Stimulated activated CD4-positive, alpha-beta T cell treated with anti-CD3 and anti-CD28 coated beads, Interleukin-15, amount 100 ng/mL, for 1 hour (primary cell): ENCODE data around the gene KCNJ9.
"Not testable (repeated sequence)": the region's sequence is repeated elsewhere in the genome, so short reads cannot be mapped to it uniquely, and the experiment has no call there.

ENCODE experiments used
- DNase-seq, 2 donors: peaks; one replicate each; pipeline ENCODE4 v3.0.0-alpha.2; 2020; ENCODE audit warnings: low read depth in 1 of 2, low spot score in 1 of 2

The KCNJ9 gene

DNA sequence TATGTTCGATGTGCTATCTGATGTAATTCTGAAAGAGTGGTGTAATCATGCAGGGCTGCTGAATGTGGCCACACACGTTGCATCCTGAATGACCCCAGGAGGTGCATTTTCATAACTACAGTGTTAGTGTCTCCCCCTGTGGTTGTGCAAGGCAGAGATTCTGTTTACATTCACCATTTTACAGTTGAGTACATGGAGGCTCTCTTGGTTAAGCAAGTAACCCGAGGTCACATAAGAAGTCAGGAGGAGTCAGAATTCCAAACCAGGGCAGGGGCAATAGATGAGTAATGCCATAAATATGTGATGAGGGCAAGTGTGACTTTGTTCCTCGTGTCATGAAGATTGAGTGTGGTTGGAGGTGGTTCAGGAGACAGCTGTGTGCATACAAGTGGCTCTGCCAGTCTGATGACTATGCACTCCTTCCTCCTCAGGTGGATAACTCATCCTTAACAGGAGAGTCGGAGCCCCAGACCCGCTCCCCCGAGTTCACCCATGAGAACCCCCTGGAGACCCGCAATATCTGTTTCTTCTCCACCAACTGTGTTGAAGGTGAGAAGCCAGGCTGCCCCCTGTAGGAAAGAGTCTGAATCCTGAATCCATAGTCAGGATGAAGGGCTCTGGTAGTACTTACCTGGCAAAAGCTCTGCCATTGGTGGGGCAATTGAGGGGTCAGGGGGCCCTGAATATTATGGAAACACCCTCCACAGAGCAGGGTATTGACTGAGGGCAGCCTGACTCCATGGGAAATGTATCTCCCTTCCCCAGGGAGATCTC, 43.6 kb downstream of the KCNJ9 start:
- no peak for DNase-seq

DNA sequence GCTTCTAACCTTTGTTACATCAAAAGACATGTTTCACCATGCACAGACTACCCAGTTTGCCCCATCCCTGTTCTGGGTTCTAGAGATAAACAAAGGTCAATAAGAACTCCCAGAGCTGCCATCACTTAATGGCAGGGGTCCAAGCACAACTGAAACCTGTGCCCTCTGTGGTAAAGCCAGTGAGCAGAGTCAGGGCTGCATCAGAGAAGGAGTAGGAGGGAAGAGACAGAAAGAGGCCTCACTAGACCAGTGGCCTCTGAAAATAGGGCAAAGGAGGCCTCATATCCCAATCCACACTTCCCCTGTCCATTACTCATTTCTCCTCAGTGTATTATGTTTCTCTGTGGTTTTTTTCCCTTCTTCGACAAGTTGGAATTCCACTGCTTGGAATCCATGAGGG, 44.4 kb downstream of the KCNJ9 start:
- DNase-seq, result no peak

DNA sequence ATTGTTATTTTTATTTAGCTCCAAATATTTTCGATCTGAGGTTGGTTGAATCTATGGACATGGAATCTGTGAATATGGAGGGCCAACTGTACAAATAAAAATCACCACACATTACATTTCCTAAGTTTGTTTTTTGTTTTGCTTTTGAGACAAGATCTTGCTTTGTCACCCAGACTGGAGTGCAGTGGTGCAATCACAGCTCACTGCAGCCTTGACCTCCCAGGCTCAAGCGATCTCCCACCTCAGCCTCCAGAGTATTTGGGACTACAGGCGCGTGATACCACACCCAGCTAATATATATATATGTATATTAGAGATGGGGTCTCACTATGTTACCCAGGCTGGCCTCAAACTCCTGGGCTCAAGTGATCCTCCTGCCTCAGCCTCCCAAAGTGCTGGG, 45.0 kb downstream of the KCNJ9 start:
- not testable (repeated sequence) for DNase-seq

- no peak for DNase-seq
Observed at GRCh38 chr1:160127381-160127780, 46.0 kb downstream of the KCNJ9 start.

- DNase-seq, result no peak
Observed at GRCh38 chr1:160127865-160128523, 46.7 kb downstream of the KCNJ9 start.

DNA sequence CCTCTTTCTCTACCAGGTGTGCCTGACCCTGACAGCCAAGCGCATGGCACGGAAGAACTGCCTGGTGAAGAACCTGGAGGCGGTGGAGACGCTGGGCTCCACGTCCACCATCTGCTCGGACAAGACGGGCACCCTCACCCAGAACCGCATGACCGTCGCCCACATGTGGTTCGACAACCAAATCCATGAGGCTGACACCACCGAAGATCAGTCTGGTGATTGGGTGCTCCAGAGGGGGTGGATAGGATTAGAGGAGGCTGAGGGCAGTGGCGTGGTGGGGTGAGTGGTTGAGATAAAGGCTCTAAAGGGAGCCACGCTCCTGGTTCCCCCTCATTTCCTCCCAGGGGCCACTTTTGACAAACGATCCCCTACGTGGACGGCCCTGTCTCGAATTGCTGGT, 47.3 kb downstream of the KCNJ9 start:
- no peak for DNase-seq

- no peak for DNase-seq
Observed at GRCh38 chr1:160129046-160129445, 47.7 kb downstream of the KCNJ9 start.

GRCh38 chr1:160129558-160129957, 48.2 kb downstream of the KCNJ9 start:
- DNase-seq, result no peak

DNA sequence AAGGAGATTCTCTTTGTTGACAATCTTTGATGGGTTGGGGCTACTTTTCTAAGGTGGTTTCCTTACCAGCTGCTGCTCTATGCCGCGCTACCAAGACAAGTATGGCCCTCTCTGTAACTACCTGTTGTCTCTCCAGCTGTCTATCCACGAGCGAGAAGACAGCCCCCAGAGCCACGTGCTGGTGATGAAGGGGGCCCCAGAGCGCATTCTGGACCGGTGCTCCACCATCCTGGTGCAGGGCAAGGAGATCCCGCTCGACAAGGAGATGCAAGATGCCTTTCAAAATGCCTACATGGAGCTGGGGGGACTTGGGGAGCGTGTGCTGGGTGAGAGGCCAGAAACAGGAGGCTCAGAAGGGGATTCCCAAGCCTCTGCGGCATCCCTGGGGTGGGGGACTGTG, 48.6 kb downstream of the KCNJ9 start:
- no peak for DNase-seq

GRCh38 chr1:160130486-160130885, 49.1 kb downstream of the KCNJ9 start:
- DNase-seq, result no peak

DNA sequence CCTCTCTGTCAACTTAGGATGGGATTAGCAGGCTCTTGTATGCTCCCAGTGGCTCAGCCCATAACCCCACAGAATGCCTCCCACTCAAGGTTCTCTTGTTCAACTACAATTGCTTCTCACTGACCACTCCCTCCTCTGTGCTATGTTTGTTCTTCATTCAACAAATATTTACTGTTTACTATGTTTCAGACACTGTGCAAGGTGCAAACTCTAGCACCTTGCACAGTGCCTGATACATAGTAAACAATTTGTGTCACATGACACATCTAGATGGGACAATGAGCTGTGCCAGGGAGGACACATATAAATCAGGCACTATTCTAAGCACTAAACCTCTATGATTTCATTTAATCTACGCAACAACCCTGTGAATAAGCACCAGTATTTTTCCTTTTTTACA, 49.6 kb downstream of the KCNJ9 start:
- no peak for DNase-seq

- no peak for DNase-seq
Observed at GRCh38 chr1:160131803-160132565, 50.6 kb downstream of the KCNJ9 start.

DNA sequence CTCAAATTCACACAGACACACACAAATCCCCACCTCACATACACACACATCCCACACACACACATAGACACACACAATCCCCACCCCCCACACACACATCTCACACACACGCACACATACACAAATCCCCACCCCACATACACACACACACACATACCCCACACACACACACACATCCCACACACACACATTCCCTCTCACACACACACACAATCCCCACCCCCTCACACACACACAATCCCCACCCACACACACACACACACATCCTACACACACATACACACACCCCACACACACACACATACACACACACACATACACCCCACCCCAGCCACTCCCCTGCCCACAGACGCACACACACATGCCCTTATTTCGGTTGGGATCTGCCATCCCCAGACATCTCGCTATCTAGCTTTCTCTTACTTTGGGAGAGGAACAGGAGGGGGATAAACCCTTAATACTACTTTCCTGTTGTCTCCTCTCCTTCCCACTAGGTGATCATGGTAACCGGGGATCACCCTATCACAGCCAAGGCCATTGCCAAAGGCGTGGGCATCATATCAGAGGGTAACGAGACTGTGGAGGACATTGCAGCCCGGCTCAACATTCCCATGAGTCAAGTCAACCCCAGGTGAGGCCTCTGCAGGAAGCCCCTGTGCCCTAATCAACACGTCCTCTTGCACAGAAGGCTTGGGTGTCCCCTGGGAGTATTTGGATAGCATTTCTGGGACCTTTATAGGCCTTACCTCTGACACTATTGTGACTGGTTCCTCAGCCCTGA, 52.8 kb downstream of the KCNJ9 start:
- no peak for DNase-seq

GRCh38 chr1:160134791-160135572, 53.6 kb downstream of the KCNJ9 start:
- no peak for DNase-seq

DNA sequence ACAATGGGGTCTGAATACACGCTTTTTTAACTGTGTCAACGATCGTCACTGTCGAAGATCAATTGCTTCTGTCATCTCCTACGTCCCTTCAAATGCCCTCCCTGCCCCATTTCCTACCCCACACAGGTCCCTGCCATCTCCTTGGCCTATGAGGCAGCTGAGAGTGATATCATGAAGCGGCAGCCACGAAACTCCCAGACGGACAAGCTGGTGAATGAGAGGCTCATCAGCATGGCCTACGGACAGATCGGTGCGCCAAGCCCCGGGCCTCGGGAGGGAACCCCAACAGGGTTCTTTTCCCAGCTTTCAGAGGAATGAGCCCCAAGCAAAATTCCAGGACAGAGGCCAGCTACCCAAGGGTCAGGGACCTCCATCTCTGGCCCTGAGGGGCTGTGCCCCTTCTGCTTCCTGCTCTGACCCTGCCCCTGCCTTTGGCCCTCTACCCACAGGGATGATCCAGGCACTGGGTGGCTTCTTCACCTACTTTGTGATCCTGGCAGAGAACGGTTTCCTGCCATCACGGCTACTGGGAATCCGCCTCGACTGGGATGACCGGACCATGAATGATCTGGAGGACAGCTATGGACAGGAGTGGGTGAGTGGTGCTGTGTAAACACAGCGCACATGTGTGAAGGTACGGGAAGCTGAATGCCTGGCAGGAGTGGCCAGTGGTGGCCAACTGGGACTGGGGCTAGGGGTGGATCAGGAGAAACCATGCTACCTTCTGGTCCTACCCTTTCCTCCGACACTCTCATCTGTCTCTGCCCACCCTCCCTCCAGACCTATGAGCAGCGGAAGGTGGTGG, 55.0 kb downstream of the KCNJ9 start:
- no peak for DNase-seq

DNA sequence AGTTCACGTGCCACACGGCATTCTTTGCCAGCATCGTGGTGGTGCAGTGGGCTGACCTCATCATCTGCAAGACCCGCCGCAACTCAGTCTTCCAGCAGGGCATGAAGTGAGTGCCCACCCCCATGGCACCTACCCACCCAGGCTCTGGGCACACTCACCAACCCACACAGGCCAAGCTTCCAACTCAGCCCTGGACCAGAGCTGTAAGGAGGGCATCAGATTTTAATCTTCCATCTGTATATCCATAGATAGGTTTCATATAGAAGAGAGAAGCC, 55.5 kb downstream of the KCNJ9 start:
- no peak for DNase-seq

- no peak for DNase-seq
Observed at GRCh38 chr1:160137216-160137862, 56.0 kb downstream of the KCNJ9 start.

GRCh38 chr1:160139840-160140239, 58.5 kb downstream of the KCNJ9 start:
- DNase-seq, result no peak
